Neuronal stem cell (in vitro differentiated cells): ENCODE data around the gene KRTAP10-2.
A peak's percentile ranks its signal among the peaks of the same experiment; 100 is the strongest.

Experiments
- DNase-seq: peaks from one replicate; pipeline ENCODE4 v3.0.0-alpha.2; 2013; ENCODE audit warnings: low spot score
- H2AFZ ChIP-seq: one replicate; pipeline ENCODE4 v1.6.1; 2013; ENCODE audit warnings: mild to moderate bottlenecking, low read length, inconsistent platforms
- H2AK5ac ChIP-seq: 2 replicates; pipeline ENCODE4 v1.6.1; 2013; ENCODE audit warnings: low read depth, mild to moderate bottlenecking, inconsistent platforms, low read length, moderate library complexity, mixed read lengths
- H2BK120ac ChIP-seq: 2 replicates; pipeline ENCODE4 v1.6.1; 2013; ENCODE audit warnings: low read depth, mild to moderate bottlenecking, inconsistent platforms, low read length, moderate library complexity, mixed read lengths
- H2BK12ac ChIP-seq: one replicate; pipeline ENCODE4 v1.6.1; 2013; ENCODE audit warnings: low read length, inconsistent platforms
- H2BK15ac ChIP-seq: 2 replicates; pipeline ENCODE4 v1.6.1; 2013; ENCODE audit warnings: mild to moderate bottlenecking, low read length, inconsistent platforms, mixed read lengths
- H2BK5ac ChIP-seq: one replicate; pipeline ENCODE4 v1.6.1; 2013; ENCODE audit warnings: inconsistent platforms, mild to moderate bottlenecking, low read length, moderate library complexity
- H3K14ac ChIP-seq: one replicate; pipeline ENCODE4 v1.6.1; 2013; ENCODE audit warnings: low read length, inconsistent platforms
- H3K18ac ChIP-seq: 2 replicates; pipeline ENCODE4 v1.6.1; 2013; ENCODE audit warnings: low read length, inconsistent platforms
- H3K23ac ChIP-seq: 2 replicates; pipeline ENCODE4 v1.6.1; 2013; ENCODE audit warnings: low read depth, mild to moderate bottlenecking, mixed read lengths, low read length, inconsistent platforms; ENCODE audit not compliant: poor library complexity
- H3K27ac ChIP-seq: replicated peaks from 3 replicates; pipeline ENCODE4 v1.5.1; 2013; ENCODE audit warnings: low read length, inconsistent platforms
- H3K27me3 ChIP-seq, 3 experiments: 2 replicates each; pipeline ENCODE4 v1.6.1; 2013; ENCODE audit warnings: low read length in 3 of 3, mild to moderate bottlenecking in 2 of 3, inconsistent platforms in 1 of 3, low read depth in 1 of 3, mixed read lengths in 1 of 3, moderate library complexity in 1 of 3; ENCODE audit not compliant: control insufficient read depth in 3 of 3, insufficient read depth in 3 of 3
- H3K36me3 ChIP-seq, 2 donors: replicated peaks in 1 of 2; 2 replicates each; pipeline ENCODE4 v1.6.1; 2013; ENCODE audit warnings: low read length in 2 of 2; ENCODE audit not compliant: control insufficient read depth in 2 of 2, insufficient read depth in 2 of 2
- H3K4ac ChIP-seq: 2 replicates; pipeline ENCODE4 v1.6.1; 2013; ENCODE audit warnings: inconsistent platforms, mild to moderate bottlenecking, low read length, moderate library complexity
- H3K4me1 ChIP-seq, 2 donors: 1 replicate in 1 of 2; 2 replicates in 1 of 2; pipeline ENCODE4 v1.6.1; 2013; ENCODE audit warnings: low read length in 2 of 2, low read depth in 1 of 2; ENCODE audit not compliant: control insufficient read depth in 2 of 2, insufficient read depth in 1 of 2
- H3K4me2 ChIP-seq: one replicate; pipeline ENCODE4 v1.6.1; 2013; ENCODE audit warnings: mild to moderate bottlenecking, low read length, inconsistent platforms; ENCODE audit not compliant: insufficient read depth, poor library complexity, severe bottlenecking
- H3K4me3 ChIP-seq, 2 donors: 2 replicates each; pipeline ENCODE4 v1.5.1; 2013; ENCODE audit warnings: low read length in 2 of 2, mild to moderate bottlenecking in 2 of 2, inconsistent platforms in 1 of 2, moderate library complexity in 1 of 2
- H3K79me1 ChIP-seq: one replicate; pipeline ENCODE4 v1.6.1; 2013; ENCODE audit warnings: low read depth, mild to moderate bottlenecking, inconsistent platforms, low read length, moderate library complexity
- H3K9ac ChIP-seq: one replicate; pipeline ENCODE4 v1.6.1; 2013; ENCODE audit warnings: mild to moderate bottlenecking, low read depth, low read length, inconsistent platforms; ENCODE audit not compliant: poor library complexity
- H3K9me3 ChIP-seq, 2 donors: replicated peaks in 1 of 2; 2 replicates each; pipeline versions ENCODE3 to v1.6.1; 2013; ENCODE audit warnings: low read length in 2 of 2, mild to moderate bottlenecking in 2 of 2, inconsistent platforms in 1 of 2, low read depth in 1 of 2, mixed read lengths in 1 of 2, moderate library complexity in 1 of 2; ENCODE audit not compliant: control insufficient read depth in 2 of 2, insufficient read depth in 1 of 2
- H4K8ac ChIP-seq: one replicate; pipeline ENCODE4 v1.6.1; 2013; ENCODE audit warnings: low read depth, mild to moderate bottlenecking, inconsistent platforms, low read length, moderate library complexity
- H4K91ac ChIP-seq: one replicate; pipeline ENCODE4 v1.6.1; 2013; ENCODE audit warnings: low read length, low read depth, mild to moderate bottlenecking, inconsistent platforms; ENCODE audit not compliant: poor library complexity
- WGBS, 2 donors: extraction: QIAGEN DNeasy Blood & Tissue Kit; methylation state at CpG; one replicate each; pipeline ENCODE4 v1.1.7; 2013; ENCODE audit warnings: missing lambda C conversion rate in 2 of 2, mixed read lengths in 1 of 2; ENCODE audit not compliant: insufficient read length in 2 of 2, insufficient replicate concordance in 1 of 2; ENCODE audit errors: extremely low coverage in 2 of 2; 5-methylcytosine and 5-hydroxymethylcytosine counted together

KRTAP10-2 gene

DNA sequence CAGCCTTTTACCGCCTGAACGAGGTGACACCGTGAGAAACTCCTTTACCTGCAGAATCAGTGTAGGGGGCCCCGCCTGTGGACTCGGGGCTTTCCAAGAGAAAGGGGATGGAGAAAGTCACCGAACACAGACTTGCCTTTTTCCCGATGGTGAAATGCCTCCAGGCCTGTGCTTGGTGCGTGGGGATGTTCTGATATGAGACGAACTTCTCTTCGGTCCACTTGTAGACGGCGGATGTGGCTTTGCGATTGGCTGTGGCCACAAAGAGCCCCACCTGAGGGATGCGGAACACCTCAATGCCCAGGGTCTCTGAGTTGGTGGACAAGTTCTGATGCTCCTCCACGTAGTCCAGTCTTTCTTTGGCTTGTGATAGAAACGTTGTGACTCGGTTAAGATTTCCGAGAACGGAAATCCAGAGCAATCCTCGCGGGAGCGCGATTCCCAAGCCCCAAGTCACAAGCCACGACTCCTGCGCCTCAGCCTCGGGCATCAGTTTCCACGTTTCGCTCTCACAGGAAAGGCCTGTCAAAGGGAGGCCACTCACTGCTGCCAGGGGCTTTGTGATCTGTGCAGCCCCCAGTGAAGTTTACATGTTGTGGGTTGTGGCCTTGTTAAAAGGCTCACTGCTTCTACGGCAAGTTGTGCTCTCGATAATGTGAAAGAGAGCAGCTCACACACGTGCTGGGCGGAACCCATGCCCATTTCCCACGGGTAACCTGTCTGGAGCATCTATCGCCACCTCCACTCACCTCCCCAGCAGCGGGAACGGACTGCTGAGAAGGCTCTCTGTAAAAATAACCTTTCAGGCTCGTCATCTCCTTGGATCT is 23.9 kb downstream of the KRTAP10-2 start:
- peaks cover 0 to 6% of the 10 kb centered on the region in 2 donors for H3K9me3 ChIP-seq
- no peak overlapping the region for H2AFZ ChIP-seq
- H2BK15ac ChIP-seq, result peak overlapping the region; percentile 65
- no peak overlapping the region for H3K4ac ChIP-seq
- H3K27ac ChIP-seq, result no peak overlapping the region
- H2AK5ac ChIP-seq, result peak overlapping the region; percentile 50
- H4K8ac ChIP-seq, result no peak overlapping the region
- no peak overlapping the region for H2BK120ac ChIP-seq
- no peak overlapping the region for H4K91ac ChIP-seq
- no peak overlapping the region for H3K18ac ChIP-seq
- no peak for DNase-seq
- peaks cover 0 to 16% (median 0%) of the 10 kb centered on the region in 3 experiments for H3K27me3 ChIP-seq
- H2BK12ac ChIP-seq, result no peak overlapping the region
- no peak overlapping the region for H3K4me3 ChIP-seq
- no peaks in the 10 kb centered on the region for H3K36me3 ChIP-seq
- no peak overlapping the region for H3K23ac ChIP-seq
- H3K14ac ChIP-seq, result no peak overlapping the region
- no peak overlapping the region for H3K9ac ChIP-seq
- no peak overlapping the region for H3K4me2 ChIP-seq
- no peaks in the 10 kb centered on the region for H3K4me1 ChIP-seq
- H3K79me1 ChIP-seq, result no peaks in the 10 kb centered on the region
- H2BK5ac ChIP-seq, result peak overlapping the region; percentile 39
- no CpG with 5 or more reads among the region's 37 CpGs for WGBS, 2 donors

DNA sequence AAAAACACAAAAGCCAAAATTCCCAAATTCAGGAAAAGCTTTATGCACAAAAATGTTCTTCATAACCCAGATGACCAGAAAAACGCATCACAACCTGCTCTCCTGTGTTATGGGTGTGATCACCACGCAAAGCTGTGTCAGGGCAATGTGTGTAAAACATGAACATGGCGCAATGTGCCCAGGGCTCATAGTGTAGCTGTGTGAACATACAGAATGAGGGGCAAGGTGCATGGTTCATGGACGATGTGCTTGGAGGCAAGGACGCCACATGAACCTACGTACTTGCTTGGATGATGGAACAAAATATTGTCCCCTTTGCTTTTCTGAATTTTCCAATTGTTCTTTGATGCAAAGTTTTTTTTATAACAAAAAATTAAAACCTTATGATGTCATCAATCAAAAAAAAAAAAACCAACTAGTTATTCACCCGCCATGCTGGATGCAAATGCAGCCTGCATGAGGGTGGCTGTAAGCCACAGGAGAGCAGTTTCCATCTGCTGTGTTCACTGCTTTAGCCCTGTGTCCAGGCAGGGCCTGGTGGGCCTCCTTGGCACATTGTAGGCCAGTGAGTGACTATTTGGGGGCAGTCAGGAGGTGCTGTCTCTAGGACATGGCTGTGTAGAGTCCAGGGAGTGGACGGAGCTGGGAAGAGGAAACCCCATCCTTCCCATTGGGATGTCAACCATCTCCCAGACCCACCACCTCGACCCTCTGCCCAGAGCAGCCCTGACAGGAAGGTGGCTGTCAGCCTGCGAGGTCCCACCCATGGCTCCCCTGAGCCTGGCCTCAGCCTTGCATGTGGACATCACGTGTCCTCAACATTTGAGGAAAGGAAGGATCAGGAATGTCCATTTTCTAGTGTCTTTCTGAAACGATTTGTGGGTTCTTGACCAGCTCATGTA is 25.0 kb downstream of the KRTAP10-2 start:
- H3K79me1 ChIP-seq, result no peaks in the 10 kb centered on the region
- no peak overlapping the region for H2BK15ac ChIP-seq
- H3K4me1 ChIP-seq, result no peaks in the 10 kb centered on the region
- no peak overlapping the region for H3K9ac ChIP-seq
- H3K4ac ChIP-seq, result no peak overlapping the region
- no peak overlapping the region for H3K27ac ChIP-seq
- no peak overlapping the region for H3K4me3 ChIP-seq
- no peak overlapping the region for H2BK12ac ChIP-seq
- no CpG with 5 or more reads among the region's 12 CpGs for WGBS, 2 donors
- peaks cover 0 to 7% (median 0%) of the 10 kb centered on the region in 3 experiments for H3K27me3 ChIP-seq
- no peak overlapping the region for H3K4me2 ChIP-seq
- H2BK120ac ChIP-seq, result no peak overlapping the region
- H2BK5ac ChIP-seq, result no peak overlapping the region
- H3K14ac ChIP-seq, result no peak overlapping the region
- H4K8ac ChIP-seq, result no peak overlapping the region
- no peak overlapping the region for H3K23ac ChIP-seq
- DNase-seq, result no peak
- H2AK5ac ChIP-seq, result no peak overlapping the region
- peaks cover 0 to 6% of the 10 kb centered on the region in 2 donors for H3K9me3 ChIP-seq
- no peak overlapping the region for H2AFZ ChIP-seq
- peak overlapping the region; percentile 1 for H3K18ac ChIP-seq
- H4K91ac ChIP-seq, result no peak overlapping the region
- no peaks in the 10 kb centered on the region for H3K36me3 ChIP-seq

DNA sequence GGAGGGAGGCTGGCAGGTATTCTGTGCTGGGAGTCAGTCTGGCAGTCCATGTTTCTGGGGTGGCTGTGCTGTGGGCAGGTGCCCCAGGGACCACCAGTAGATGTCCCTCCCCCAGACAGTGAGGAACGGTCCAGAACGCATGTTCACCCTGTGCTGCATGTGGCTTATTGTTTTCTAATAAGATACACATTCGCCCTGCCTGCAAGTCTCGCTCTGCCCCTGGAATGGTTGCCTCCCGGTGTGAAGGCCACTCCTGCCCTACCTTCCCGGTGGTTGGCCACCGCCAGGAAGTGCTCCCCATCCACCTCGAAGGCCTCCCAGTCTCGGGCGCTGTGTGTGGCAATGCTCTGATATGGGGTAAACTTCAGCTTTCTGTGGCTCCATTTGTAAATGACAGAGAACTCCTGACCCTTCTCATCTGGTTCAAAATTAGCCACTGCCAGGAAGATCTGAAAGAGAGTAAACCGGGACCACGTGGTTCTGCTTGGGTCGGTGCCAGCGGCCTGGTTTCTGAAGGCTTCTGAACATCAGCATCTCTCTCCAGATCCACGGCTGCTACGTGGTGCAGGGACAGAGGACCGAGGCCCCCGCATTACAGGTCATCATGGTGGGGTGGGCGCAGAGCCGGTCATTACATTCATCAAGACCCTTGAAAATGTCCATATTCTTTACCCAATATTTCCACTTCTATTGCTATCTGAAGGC is 25.8 kb downstream of the KRTAP10-2 start:
- peak overlapping the region; percentile 30 for H2AK5ac ChIP-seq
- no peaks in the 10 kb centered on the region for H3K79me1 ChIP-seq
- no peak overlapping the region for H2BK12ac ChIP-seq
- H3K18ac ChIP-seq, result peak overlapping the region; percentile 48
- peak overlapping the region; percentile 10 for H3K9ac ChIP-seq
- H3K27ac ChIP-seq, result no peak overlapping the region
- H3K23ac ChIP-seq, result peak overlapping the region; percentile 14
- no peak overlapping the region for H3K14ac ChIP-seq
- no peak overlapping the region for H4K91ac ChIP-seq
- H2BK5ac ChIP-seq, result no peak overlapping the region
- H2BK15ac ChIP-seq, result peak overlapping the region; percentile 52
- no peaks in the 10 kb centered on the region for H3K27me3 ChIP-seq
- no peak overlapping the region for H3K4me3 ChIP-seq
- H2BK120ac ChIP-seq, result no peak overlapping the region
- no peak overlapping the region for H3K4me2 ChIP-seq
- no peak overlapping the region for H2AFZ ChIP-seq
- H3K9me3 ChIP-seq, result peaks cover 0 to 6% of the 10 kb centered on the region in 2 donors
- WGBS, 2 donors, result no CpG with 5 or more reads among the region's 20 CpGs
- no peak overlapping the region for H3K4ac ChIP-seq
- DNase-seq, result no peak
- no peaks in the 10 kb centered on the region for H3K36me3 ChIP-seq
- peak overlapping the region; percentile 98 for H4K8ac ChIP-seq
- no peaks in the 10 kb centered on the region for H3K4me1 ChIP-seq
